Measurements from ENCODE around the gene SPRED1.

Gene SPRED1

DNA sequence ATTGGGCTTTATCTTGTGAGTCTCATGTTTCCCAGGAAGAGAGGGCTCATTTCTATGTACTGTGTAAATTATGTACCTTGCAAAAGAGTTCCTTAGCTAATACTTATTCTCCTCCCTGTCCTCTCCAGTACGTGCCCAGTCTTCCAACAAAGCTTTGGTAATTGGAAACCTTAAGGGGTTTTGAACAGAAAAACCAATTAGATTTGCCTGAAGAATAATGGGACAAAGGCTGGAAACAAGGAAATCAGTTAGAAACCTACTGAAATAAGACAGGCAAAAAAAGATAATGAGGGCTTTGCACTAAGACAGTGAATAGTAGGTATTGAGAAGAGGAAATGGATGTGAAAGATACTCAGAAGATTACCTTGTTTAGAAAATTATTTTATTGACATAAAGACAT lies 82.5 kb downstream of the SPRED1 start:
- intact Hi-C loops (cut with DNase I), result no loop called here
- DNase-seq, result no peak

GRCh38 chr15:38344351-38344750 lies 91.7 kb downstream of the SPRED1 start:
- DNase-seq, result no peak
- intact Hi-C loops (cut with DNase I), result no loop called here

- intact Hi-C loops (cut with DNase I), result no loop called here
- no peak for DNase-seq
These were observed 96.6 kb downstream of the SPRED1 start for GRCh38 chr15:38349251-38349650.

DNA sequence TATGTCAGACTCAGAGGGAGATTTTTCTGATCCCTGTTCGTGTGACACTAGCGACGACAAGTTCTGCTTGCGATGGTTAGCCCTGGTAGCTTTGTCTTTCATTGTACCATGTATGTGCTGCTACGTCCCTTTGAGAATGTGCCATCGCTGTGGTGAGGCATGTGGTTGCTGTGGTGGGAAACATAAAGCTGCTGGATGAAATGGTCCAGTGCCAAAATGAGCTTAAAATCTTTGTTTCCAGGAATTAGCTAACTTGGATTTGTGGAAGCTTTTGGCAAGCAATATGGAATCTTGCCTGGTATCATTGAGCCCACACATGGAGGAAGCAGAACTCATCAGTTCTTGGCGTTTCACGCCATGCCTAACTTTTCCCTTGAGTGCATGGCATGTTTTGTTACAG lies 98.8 kb downstream of the SPRED1 start:
- intact Hi-C loops (cut with DNase I), result loop anchor here (5.0 to 10.0 kb wide), 2 partner anchors 99 to 277 kb away; partner anchors contain the start of gene SPRED1

DNA sequence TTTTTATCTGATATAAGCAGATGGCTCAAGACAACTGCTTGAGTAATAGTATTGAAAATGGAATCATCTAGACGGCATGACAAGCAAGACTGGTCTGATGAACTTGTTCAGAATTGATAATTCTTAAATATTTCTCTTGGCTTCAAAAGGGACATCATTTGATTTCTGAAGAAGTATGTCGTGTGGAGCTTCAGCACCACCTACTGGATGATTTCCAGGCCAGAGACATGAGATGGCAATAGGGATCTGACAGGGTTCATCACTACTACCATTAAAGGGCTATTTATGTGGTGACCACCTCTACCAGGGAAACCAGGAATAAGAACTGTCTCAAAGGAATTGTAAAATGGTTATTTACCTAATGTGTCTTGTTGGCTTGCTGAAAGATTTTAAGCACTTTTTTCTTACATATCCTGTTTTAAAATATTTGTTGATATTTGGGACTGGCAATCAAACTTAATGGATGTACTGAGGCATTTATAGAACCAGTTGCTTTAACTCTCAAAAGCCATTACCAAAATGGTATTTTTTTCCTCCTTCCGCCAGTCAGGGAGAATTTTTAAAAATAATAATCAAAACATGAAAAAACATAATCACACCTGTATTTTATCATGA lies 101.8 kb downstream of the SPRED1 start:
- intact Hi-C loops (cut with DNase I), result loop anchor here (1.0 to 10.0 kb wide), 3 partner anchors 102 to 359 kb away; partner anchors contain the start of gene SPRED1
- DNase-seq, result peak in 6 of 10 donors; percentile 46 to 88 (median 64)

More for the DNA sequence above, 98.8 kb downstream of the SPRED1 start:
- DNase-seq, result peak in 2 of 10 donors; percentile 11 to 50

GRCh38 chr15:38362355-38362754 lies 109.7 kb downstream of the SPRED1 start:
- intact Hi-C loops (cut with DNase I), result no loop called here

GRCh38 chr15:38367476-38367875 lies 114.8 kb downstream of the SPRED1 start:
- no peak for DNase-seq

More at GRCh38 chr15:38362355-38362754, 109.7 kb downstream of the SPRED1 start:
- no peak for DNase-seq

DNA sequence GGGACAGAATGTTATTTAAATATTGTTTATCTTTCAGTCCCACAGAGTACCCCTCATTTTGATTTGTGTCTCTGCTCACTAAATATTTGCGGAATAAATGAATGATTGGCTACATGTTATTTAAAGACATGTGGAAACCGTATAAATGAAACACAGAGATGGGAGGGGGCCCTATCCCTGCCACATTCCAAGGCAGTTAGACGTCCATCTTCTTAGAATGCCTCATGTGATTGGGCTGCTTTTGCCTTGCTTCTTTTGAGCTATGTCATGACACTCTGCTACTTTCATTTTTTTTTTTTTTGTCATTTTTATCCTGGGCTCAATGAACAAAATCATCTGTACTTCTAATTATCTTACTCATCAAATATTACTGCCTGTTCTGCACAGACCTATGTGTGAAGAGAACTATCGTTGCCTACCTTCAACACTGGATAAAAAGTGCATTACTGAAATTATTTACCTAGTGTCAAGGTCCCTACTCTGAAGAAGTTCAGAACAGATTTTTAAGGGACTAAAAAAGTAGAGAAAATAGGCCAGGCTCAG lies 117.4 kb downstream of the SPRED1 start:
- intact Hi-C loops (cut with DNase I), result no loop called here
- no peak for DNase-seq

More at GRCh38 chr15:38367476-38367875, 114.8 kb downstream of the SPRED1 start:
- intact Hi-C loops (cut with DNase I), result no loop called here

- intact Hi-C loops (cut with DNase I), result no loop called here
- no peak for DNase-seq
These were observed 120.4 kb downstream of the SPRED1 start for GRCh38 chr15:38373016-38373415.

GRCh38 chr15:38374029-38374428 lies 121.4 kb downstream of the SPRED1 start:
- intact Hi-C loops (cut with DNase I), result no loop called here
- DNase-seq, result no peak

DNA sequence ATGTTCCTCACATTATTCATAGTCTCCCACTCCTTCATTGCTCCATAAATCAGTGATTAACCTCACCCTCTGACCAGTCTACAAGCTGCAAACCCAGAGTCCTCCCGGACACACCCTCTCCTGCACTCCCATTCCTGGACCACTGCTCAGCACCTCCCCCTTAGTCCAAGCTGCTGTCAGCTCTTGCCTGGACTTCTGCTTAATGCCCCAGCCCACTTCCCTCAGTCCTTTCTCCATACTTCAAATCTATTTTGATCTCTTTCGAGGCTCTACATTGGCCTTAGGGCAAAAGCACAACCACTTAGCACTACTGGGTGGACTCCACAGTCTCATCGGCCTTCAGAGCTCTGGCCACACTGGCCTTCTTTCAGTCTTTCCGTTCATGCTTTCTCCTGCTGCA lies 121.9 kb downstream of the SPRED1 start:
- intact Hi-C loops (cut with DNase I), result no loop called here
- DNase-seq, result no peak

GRCh38 chr15:38376081-38376480 lies 123.4 kb downstream of the SPRED1 start:
- DNase-seq, result no peak
- intact Hi-C loops (cut with DNase I), result no loop called here

DNA sequence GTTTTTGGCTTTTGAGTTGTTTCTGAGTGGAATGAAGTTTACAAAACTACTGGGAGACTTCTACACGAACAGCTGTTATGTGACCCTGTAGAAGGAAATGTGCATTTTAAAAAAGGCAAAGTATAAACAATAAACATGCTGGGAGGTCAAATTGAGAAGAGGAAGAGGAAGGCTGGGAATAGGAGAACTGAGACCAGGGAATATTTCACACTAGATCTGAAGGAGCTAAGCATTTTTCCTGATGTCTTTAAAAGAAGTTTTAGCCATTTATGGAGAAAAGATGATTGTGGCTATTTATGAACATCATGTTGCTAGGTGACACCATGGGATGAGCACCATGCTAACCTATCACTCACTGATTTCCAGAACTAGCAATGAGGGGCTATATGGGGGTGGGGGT lies 125.0 kb downstream of the SPRED1 start:
- DNase-seq, result no peak
- intact Hi-C loops (cut with DNase I), result no loop called here

GRCh38 chr15:38378161-38378560 lies 125.5 kb downstream of the SPRED1 start:
- peak in 9 of 10 donors; percentile 15 to 92 (median 43) for DNase-seq
- intact Hi-C loops (cut with DNase I), result no loop called here

- intact Hi-C loops (cut with DNase I), result loop anchor here (10.0 kb wide), 1 partner anchor 395 kb away; no protein-coding TSS in a partner anchor
- DNase-seq, result peak in 5 of 10 donors; percentile 54 to 67 (median 58)
These were observed 137.4 kb downstream of the SPRED1 start for GRCh38 chr15:38389924-38390542.

- intact Hi-C loops (cut with DNase I), result loop anchor here (10.0 kb wide), 1 partner anchor 396 kb away; no protein-coding TSS in a partner anchor
These were observed 138.6 kb downstream of the SPRED1 start for GRCh38 chr15:38391191-38391590.

DNA sequence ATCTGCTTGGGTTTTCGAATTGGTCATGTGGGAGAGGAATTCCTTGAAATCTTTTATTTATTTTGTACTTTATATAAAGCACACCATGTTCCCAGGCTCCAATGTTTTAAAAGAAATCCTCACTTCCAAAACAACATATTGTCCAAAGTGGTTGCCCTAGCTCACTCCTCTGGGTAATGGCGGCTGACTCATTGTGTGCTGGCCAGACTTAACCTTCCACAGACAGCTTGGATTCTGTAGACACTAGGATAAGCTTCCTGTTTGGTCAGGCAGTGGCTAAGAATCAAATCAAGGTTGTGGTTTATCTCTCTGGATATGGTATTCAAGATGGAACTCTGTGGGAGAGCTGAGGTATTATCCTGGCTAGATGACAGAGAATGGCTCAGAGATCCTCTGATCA lies 145.5 kb downstream of the SPRED1 start:
- no peak for DNase-seq
- intact Hi-C loops (cut with DNase I), result loop anchor here (10.0 kb wide), 1 partner anchor 403 kb away; no protein-coding TSS in a partner anchor

More at GRCh38 chr15:38391191-38391590, 138.6 kb downstream of the SPRED1 start:
- DNase-seq, result no peak

DNA sequence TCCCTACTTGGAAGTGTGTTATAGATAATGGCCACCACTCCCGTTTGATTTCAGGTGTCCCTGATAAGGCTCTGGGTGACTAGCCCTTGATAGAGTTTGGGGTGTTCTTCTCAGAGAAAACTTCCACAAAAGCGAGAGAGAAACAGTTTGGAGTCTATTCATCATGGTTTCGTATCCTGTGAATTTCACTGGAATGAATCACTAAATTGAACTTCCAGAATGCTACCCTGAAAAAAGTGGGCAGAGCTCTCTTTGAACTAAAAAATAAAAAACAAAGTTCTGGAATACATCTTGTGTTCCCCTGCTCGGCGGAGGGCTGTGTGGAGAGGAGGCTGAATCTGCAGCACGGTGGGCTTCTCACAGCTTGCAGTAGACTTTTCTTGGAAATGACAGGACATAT lies 148.5 kb downstream of the SPRED1 start:
- intact Hi-C loops (cut with DNase I), result no loop called here
- no peak for DNase-seq

GRCh38 chr15:38401701-38402100 lies 149.1 kb downstream of the SPRED1 start:
- intact Hi-C loops (cut with DNase I), result no loop called here
- DNase-seq, result no peak

- intact Hi-C loops (cut with DNase I), result no loop called here
- DNase-seq, result no peak
These were observed 153.8 kb downstream of the SPRED1 start for GRCh38 chr15:38406436-38406835.

All from posterior cingulate gyrus (tissue), 11 donors.